ENCODE results near the gene PSMC4.

Gene PSMC4

GRCh38 chr19:40009674-40010073, 38.7 kb downstream of the PSMC4 start:
- no peak overlapping the region for H3K27ac ChIP-seq
- TF ChIP-seq CTCF (IDR thresholded peaks at IDR 0.05), result no peak
- H3K4me1 ChIP-seq (ENCODE audit: control insufficient read depth in 1 of 2, insufficient read depth in 1 of 2, low read depth in 1 of 2, low read length in 1 of 2), result no peaks in the 10 kb centered on the region
- no peak overlapping the region for H3K4me3 ChIP-seq (ENCODE audit: low read depth in 1 of 2, low read length in 1 of 2)
- H3K9me3 ChIP-seq, result peaks cover 11% of the 10 kb centered on the region
- H3K36me3 ChIP-seq, result peaks cover 27% of the 10 kb centered on the region
- no peaks in the 10 kb centered on the region for H3K27me3 ChIP-seq

GRCh38 chr19:40013991-40014390, 43.0 kb downstream of the PSMC4 start:
- H3K4me1 ChIP-seq (ENCODE audit: control insufficient read depth in 1 of 2, insufficient read depth in 1 of 2, low read depth in 1 of 2, low read length in 1 of 2), result no peaks in the 10 kb centered on the region
- H3K4me3 ChIP-seq (ENCODE audit: low read depth in 1 of 2, low read length in 1 of 2), result no peak overlapping the region
- peaks cover 26% of the 10 kb centered on the region for H3K9me3 ChIP-seq
- peaks cover 5% of the 10 kb centered on the region for H3K36me3 ChIP-seq
- no peak overlapping the region for H3K27ac ChIP-seq
- no peaks in the 10 kb centered on the region for H3K27me3 ChIP-seq
- TF ChIP-seq CTCF (IDR thresholded peaks at IDR 0.05), result no peak

DNA sequence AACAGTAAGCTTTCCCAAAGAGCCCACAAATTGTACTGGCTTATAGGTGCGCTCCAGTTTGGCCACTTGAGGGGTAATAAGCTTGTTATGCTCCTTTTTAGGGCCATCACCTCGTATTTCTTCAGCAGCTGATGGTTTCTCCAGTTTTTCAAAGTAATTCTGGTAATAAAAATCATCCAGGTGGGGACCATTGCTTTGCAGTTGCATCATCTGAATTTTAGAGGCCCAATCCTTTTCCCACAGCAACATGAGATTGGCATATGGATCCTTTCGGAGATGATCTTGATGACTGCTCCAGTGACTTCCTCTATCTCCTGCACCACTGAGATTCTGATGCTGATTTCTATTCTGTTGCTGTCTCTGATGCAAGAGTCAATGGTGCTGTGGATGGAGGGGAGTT, 53.0 kb downstream of the PSMC4 start:
- TF ChIP-seq CTCF (IDR thresholded peaks at IDR 0.05), result no peak
- Histone ChIP-seq H3K27me3 (no peaks in the 10 kb centered on the region), H3K4me1 (ENCODE audit: control insufficient read depth in 1 of 2, insufficient read depth in 1 of 2, low read depth in 1 of 2, low read length in 1 of 2) (no peaks in the 10 kb centered on the region), H3K36me3 (no peaks in the 10 kb centered on the region), H3K9me3 (peaks cover 19% of the 10 kb centered on the region), H3K27ac (no peak overlapping the region), H3K4me3 (ENCODE audit: low read depth in 1 of 2, low read length in 1 of 2) (no peak overlapping the region)

DNA sequence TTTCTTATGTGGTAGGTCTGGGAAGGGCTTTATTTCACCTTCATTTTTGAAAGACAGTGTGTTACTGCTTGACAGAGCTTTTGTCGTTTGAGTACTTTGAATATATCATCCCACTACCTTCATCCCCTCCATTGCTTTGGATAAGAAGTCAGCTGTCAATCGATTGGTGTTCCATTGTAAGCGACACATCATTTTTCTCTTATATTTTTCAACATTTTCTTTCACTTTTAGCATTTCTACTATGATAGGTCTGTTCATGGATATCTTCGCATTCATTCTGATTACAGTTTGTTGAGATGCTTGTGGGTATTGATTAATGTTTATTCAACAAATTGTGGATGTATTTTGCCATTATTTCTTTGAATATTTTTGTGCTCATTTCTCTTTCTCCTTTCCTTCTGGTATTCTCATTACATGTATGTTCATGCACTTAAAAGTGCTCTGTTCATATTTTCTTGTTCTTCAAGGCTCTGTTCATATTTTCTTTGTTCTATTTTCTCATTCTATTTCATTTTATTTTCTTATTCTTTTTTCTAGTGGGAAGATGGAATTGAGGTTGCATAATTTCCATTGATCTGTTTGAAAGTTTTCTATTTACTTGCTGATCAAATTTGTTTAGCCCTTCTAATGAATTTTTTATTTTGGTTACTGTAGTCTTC, 55.1 kb downstream of the PSMC4 start:
- no peak overlapping the region for H3K27ac ChIP-seq
- no peak overlapping the region for H3K4me3 ChIP-seq (ENCODE audit: low read depth in 1 of 2, low read length in 1 of 2)
- no peaks in the 10 kb centered on the region for H3K27me3 ChIP-seq
- TF ChIP-seq CTCF (IDR thresholded peaks at IDR 0.05), result no peak
- H3K4me1 ChIP-seq (ENCODE audit: control insufficient read depth in 1 of 2, insufficient read depth in 1 of 2, low read depth in 1 of 2, low read length in 1 of 2), result no peaks in the 10 kb centered on the region
- peaks cover 30% of the 10 kb centered on the region for H3K9me3 ChIP-seq
- H3K36me3 ChIP-seq, result no peaks in the 10 kb centered on the region

DNA sequence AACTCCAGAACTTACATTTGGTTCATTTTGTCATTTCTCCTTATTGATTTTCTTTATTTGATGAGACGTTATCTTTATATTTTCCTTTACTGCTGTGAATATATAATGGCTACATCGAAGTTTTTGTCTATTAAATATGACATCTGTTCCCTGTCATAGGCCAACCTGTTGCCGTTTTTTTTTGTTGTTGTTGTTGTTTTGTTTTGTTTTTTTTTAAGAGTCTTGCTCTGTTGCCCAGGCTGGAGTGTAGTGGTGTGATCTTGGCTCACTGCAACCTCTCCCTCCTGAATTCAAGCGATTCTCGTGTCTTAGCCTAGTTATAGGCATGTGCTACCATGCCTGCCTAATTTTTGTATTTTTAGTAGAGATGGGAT, 55.6 kb downstream of the PSMC4 start:
- Histone ChIP-seq H3K4me3 (ENCODE audit: low read depth in 1 of 2, low read length in 1 of 2) (no peak overlapping the region), H3K27ac (no peak overlapping the region), H3K9me3 (peaks cover 35% of the 10 kb centered on the region), H3K36me3 (no peaks in the 10 kb centered on the region), H3K4me1 (ENCODE audit: control insufficient read depth in 1 of 2, insufficient read depth in 1 of 2, low read depth in 1 of 2, low read length in 1 of 2) (no peaks in the 10 kb centered on the region), H3K27me3 (no peaks in the 10 kb centered on the region)
- no peak for TF ChIP-seq CTCF (IDR thresholded peaks at IDR 0.05)

All from neutrophil (primary cell).